ENCODE results near the gene TIMELESS.
"Not testable (repeated sequence)": the region's sequence is repeated elsewhere in the genome, so short reads cannot be mapped to it uniquely, and the experiment has no call there.

DNA sequence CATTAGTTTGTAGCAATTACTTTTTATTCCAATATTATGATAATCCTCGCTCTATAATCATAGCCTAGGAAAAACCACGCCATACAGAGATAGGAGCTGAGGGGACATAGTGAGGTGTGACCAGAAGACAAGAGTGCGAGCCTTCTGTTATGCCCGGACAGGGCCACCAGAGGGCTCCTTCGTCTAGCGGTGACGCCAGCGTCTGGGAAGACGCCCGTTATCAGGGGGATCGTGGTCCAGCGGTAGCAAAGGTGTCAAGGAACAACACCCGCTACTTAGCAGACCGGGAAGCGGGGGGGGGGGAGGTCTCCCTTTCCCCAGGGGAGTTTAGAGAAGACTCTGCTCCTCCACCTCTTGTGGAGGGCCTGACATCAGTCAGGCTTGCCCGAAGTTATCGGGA, 47.5 kb upstream of the TIMELESS start:
- TF ChIP-seq CTCF (IDR thresholded peaks at IDR 0.05), result peak in 1 of 2 donors; percentile 46
- TF ChIP-seq POLR2A, POLR2AphosphoS5 (IDR thresholded peaks at IDR 0.05): not testable (repeated sequence)

Measured in suprapubic skin (tissue), 4 donors.